GM19452 (cell line): ENCODE results near the gene MXRA8.
"Not testable (repeated sequence)": the region's sequence is repeated elsewhere in the genome, so short reads cannot be mapped to it uniquely, and the experiment has no call there.

Experiments
- ATAC-seq: cut with Tn5 transposase; IDR thresholded peaks from one replicate; pipeline ENCODE4 v1.9.1; 2021; ENCODE audit not compliant: unreplicated experiment

Gene MXRA8

DNA sequence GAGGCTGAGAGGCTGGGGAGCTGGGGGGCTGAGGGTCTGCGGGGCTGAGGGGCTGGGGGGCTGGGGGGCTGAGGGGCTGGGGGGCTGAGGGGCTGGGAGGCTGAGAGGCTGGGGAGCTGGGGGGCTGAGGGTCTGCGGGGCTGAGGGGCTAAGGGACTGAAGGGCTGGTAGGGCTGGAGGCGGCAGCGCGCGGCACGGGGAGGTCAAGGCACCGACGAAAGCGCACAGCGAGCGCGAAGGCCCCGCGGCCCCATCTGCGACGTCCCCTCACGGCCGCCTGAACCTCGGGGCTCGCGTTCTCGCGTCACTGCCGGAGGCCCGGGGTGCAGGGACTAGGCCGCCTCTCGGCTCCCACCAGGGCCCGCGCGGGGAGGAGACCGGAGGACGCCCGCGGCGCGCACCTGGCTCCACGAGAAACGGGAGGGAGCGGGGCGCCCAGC is 34.3 kb downstream of the MXRA8 start:
- ATAC-seq = peak; percentile 32

DNA sequence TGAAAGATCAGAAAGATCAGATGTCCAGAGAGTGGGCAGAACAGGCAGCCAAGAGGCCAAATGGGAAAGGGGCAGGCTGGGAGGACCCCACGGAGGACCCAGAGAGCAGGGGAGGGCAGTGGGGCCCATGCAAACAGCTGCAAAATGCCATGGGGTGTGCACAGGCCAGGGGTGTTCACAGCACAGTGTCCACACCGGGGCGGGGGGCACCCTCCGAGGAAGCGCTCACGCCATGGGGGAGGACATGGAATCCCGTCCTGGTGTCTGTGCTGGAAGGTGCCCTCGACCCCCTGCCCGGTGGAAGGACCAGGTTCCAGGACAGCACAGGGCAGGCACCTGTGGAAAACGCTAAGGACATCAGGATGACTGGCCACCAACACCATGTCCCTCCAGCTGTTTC is 35.4 kb downstream of the MXRA8 start:
- no peak for ATAC-seq

DNA sequence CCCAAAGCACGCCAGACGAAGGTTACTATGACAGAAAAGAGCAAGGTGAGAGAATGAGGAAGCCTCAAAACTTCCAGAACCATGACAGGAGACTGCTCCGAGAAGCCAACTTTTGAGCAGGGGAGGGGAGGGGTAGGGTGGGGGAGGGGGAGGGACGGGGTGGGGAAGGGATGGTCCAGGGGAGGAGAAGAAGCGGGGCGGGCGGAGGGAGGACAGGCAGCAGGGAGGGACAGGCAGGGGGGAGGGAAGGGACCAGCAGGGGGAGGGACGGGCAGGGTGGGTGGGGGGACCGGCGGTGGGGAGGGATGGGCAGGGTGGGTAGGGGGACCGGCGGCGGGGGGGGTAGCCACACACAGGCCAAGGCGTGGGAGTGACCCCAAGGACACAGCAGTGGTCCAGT is 35.9 kb downstream of the MXRA8 start:
- no peak for ATAC-seq

GRCh38 chr1:1321477-1321876 is 36.9 kb downstream of the MXRA8 start:
- no peak for ATAC-seq

DNA sequence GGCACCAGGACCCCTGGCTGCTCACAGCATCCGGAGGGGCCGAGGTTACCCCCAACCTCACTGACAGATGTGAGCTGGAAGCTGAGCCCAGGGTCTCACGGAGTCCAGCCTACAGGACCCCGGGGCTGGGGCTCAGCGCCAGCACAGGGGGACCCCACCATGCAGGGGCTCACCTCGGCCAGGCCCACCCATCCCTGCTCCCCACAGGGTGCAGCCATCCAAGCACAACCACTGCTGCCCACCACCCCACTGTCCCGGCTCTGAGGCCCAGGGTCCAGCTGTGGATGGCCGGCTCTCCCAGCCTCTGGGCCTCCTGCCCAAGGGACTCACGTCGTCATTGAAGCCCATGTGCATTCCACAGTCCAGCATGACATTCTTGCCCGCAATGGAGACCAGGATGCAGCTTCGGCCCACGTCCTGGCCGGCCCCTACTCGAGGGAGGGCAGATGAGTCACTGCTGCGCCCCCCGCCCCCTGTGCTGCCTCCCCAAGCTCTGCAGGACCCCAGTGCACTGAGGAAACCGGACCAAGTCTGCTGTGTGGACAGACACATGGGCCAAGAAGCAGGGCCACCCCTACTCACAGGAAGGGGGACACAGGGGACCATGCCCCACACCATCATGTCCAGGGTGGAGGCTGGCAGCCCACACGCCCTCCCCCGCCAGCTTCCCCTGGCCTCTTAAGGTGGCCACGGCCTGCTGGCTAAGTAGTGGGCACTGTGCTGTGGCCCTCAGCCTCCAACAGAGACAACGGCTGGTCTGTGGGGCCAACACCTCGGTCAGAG is 37.5 kb downstream of the MXRA8 start:
- no peak for ATAC-seq

GRCh38 chr1:1319646-1319941 is 38.8 kb downstream of the MXRA8 start:
- ATAC-seq = no peak

- no peak for ATAC-seq
These were observed 39.3 kb downstream of the MXRA8 start for GRCh38 chr1:1318777-1319645.

GRCh38 chr1:1318131-1318652 is 40.2 kb downstream of the MXRA8 start:
- ATAC-seq = no peak

- no peak for ATAC-seq
These were observed 40.9 kb downstream of the MXRA8 start for GRCh38 chr1:1317420-1317819.

DNA sequence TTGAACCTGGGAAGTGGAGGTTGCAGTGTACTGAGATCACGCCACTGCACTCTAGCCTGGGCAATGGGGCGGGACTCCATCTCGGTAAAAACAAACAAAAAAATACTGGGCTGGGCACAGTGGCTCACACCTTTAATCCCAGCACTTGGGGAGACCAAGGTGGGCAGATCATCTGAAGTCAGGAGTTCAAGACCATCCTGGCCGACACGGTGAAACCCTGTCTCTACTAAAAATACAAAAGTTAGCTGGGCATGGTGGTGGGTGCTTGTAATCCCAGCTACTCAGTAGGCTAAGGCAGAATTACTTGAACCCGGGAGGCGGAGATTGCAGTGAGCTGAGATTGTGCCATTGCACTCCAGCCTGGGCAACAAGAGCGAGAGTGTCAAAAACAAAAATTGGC is 42.2 kb downstream of the MXRA8 start:
- not testable (repeated sequence) for ATAC-seq

DNA sequence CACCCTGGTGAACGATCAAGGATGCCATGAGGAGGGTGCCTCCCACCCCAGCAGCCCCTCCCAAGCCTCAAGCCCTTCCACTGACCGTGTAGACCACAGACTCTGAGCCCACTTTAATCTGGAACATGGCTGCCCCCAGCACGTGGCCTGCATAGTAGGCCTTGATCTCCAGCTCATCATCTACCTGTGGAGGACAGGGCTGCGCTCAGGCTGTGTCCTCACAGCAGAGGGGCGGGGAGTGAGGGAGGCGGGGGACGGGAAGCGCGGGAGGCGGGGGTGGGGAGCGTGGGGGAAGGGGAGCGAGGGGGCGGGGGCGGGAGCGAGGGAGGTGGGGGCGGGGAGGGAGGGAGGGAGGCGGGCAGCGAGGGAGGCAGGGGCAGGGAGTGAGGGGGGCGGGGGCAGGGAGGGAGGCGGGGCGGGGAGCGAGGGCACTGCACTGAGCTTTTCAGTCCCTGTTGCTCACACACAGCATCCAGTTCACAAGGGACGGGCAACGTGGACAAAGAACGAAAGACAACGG is 42.9 kb downstream of the MXRA8 start:
- no peak for ATAC-seq

- no peak for ATAC-seq
These were observed 43.5 kb downstream of the MXRA8 start for GRCh38 chr1:1314678-1315335.

DNA sequence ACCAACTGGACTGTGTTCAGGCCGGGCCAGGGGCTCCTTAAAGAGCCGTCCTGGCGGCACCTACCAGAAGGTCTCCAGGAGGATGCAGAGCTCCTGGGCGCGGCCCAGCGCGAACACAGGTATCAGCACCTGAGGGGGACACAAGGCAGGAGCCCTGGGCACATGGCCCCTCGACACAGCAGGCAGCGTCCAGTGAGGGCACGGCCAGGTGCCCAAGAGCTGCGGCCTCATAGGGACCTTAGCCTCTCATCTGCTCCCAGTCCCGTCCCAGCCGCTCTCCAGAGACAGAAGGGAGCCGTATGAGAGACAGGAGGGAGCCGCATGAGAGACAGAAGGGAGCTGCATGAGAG is 44.1 kb downstream of the MXRA8 start:
- no peak for ATAC-seq

- no peak for ATAC-seq
These were observed 44.7 kb downstream of the MXRA8 start for GRCh38 chr1:1313500-1314236.

DNA sequence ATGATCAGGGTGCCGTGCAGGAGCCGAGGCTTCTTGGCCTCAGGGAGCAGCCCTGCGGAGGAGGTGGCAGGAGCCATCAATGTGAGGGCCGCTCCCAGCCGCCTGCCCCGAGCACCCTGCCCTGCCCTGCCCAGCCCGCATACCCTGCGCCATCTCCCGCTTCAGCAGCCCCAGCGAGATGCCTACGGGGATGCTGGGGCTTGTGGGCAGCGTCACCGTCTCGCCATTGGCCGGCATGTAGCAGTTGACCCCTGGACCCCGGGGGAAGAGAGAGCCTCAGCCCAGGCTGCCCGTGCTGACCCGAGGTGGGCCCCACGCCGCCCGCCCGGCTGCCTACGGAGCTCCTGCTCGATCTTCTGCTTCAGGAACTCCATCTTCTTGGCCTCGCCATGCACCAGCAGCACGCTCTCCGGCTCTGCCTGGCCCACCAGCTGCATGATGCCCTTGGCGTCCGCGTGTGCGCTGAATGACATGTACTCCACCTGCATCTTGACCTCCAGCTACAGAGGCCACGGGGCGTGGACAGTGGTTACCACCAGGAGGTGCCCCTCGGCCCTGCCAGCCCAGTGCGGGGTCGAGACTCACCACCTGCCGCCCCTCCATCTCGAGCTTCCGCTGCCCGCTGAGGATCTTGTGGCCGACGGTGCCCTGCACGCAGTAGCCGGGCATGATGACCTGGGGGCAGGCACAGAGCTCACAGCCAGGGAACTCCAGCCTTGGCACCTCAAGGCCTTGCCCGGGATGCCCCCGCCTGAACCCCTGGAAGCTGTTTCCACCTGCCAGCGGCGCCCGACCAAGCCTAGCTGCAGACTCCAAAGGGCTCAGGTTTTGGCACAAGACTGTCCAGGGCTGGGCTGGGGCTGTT is 45.7 kb downstream of the MXRA8 start:
- ATAC-seq = no peak

- no peak for ATAC-seq
These were observed 46.9 kb downstream of the MXRA8 start for GRCh38 chr1:1311107-1312104.

GRCh38 chr1:1310476-1311053 is 47.8 kb downstream of the MXRA8 start:
- no peak for ATAC-seq

- ATAC-seq = no peak
These were observed 48.3 kb downstream of the MXRA8 start for GRCh38 chr1:1310109-1310385.
